SK-N-SH treated with all-trans-retinoic acid at 6 μM for 48 hours (cell line): ENCODE results near the gene ANLN.

ENCODE experiments used
- ATAC-seq: fragments of 200-7000 bp; cut with Tn5 transposase; 3 replicates; pipeline ENCODE4 v1.9.1; 2020; ENCODE audit warnings: mild to moderate bottlenecking, moderate library complexity
- BACH2 ChIP-seq: fragments of 250-450 bp; sonication (Bioruptor Pico); IDR thresholded peaks from 2 replicates; pipeline ENCODE4 v1.9.0; 2021; ENCODE audit warnings: mild to moderate bottlenecking, borderline replicate concordance
- CREB5 ChIP-seq: fragments of 250-450 bp; sonication (Bioruptor Pico); IDR thresholded peaks from 2 replicates; pipeline ENCODE4 v1.5.1; 2020; ENCODE audit warnings: low read depth, mild to moderate bottlenecking, moderate library complexity
- CSDC2 ChIP-seq: fragments of 250-450 bp; sonication (Bioruptor Pico); IDR thresholded peaks from 2 replicates; pipeline ENCODE4 v1.5.0; 2020; ENCODE audit warnings: mild to moderate bottlenecking, moderate library complexity
- ESRRG ChIP-seq: fragments of 250-450 bp; sonication (Bioruptor Pico); IDR thresholded peaks from 2 replicates; pipeline ENCODE4 v1.6.1; 2021; ENCODE audit warnings: mild to moderate bottlenecking
- GLIS3 ChIP-seq: fragments of 250-450 bp; sonication (Bioruptor Pico); IDR thresholded peaks from 2 replicates; pipeline ENCODE4 v1.5.0; 2020; ENCODE audit warnings: mild to moderate bottlenecking, moderate library complexity
- ISL1 ChIP-seq: fragments of 250-450 bp; sonication (Bioruptor Pico); IDR thresholded peaks from 2 replicates; pipeline ENCODE4 v2.1.2; 2022; ENCODE audit warnings: mild to moderate bottlenecking, moderate library complexity
- OSR1 ChIP-seq: fragments of 250-450 bp; sonication (Bioruptor Pico); IDR thresholded peaks from 2 replicates; pipeline ENCODE4 v1.8.0; 2022; ENCODE audit warnings: moderate library complexity, mild to moderate bottlenecking, inconsistent platforms
- PATZ1 ChIP-seq: fragments of 250-450 bp; sonication (Bioruptor Pico); IDR thresholded peaks from 2 replicates; pipeline ENCODE4 v1.8.0; 2020; ENCODE audit warnings: mild to moderate bottlenecking, moderate library complexity, borderline replicate concordance
- POU6F1 ChIP-seq: fragments of 250-450 bp; sonication (Bioruptor Pico); IDR thresholded peaks from 2 replicates; pipeline ENCODE4 v1.8.0; 2021; ENCODE audit warnings: low read depth, mild to moderate bottlenecking, moderate library complexity, borderline replicate concordance
- PPARA ChIP-seq: fragments of 250-450 bp; sonication (Bioruptor Pico); IDR thresholded peaks from 2 replicates; pipeline ENCODE4 v1.5.0; 2020; ENCODE audit warnings: mild to moderate bottlenecking, borderline replicate concordance
- RARB ChIP-seq: fragments of 250-450 bp; sonication (Bioruptor Pico); IDR thresholded peaks from 2 replicates; pipeline ENCODE4 v1.8.0; 2021; ENCODE audit warnings: mild to moderate bottlenecking, moderate library complexity
- SNAI2 ChIP-seq: fragments of 250-450 bp; sonication (Bioruptor Pico); IDR thresholded peaks from 2 replicates; pipeline ENCODE4 v1.5.0; 2020; ENCODE audit warnings: mild to moderate bottlenecking, moderate library complexity
- TCF4 ChIP-seq: fragments of 250-450 bp; sonication (Bioruptor Pico); IDR thresholded peaks from 2 replicates; pipeline ENCODE4 v1.8.0; 2021; ENCODE audit warnings: mild to moderate bottlenecking, moderate library complexity, borderline replicate concordance
- TOX ChIP-seq: fragments of 250-450 bp; sonication (Bioruptor Pico); IDR thresholded peaks from 2 replicates; pipeline ENCODE4 v1.8.0; 2021; ENCODE audit warnings: mild to moderate bottlenecking, moderate library complexity, borderline replicate concordance
- TSHZ2 ChIP-seq: fragments of 250-450 bp; sonication (Bioruptor Pico); IDR thresholded peaks from 2 replicates; pipeline ENCODE4 v1.5.0; 2020; ENCODE audit warnings: mild to moderate bottlenecking, moderate library complexity
- ZC3H10 ChIP-seq: fragments of 250-450 bp; sonication (Bioruptor Pico); IDR thresholded peaks from 2 replicates; pipeline ENCODE4 v1.5.1; 2021; ENCODE audit warnings: mild to moderate bottlenecking, moderate library complexity
- ZFP3 ChIP-seq: fragments of 250-450 bp; sonication (Bioruptor Pico); IDR thresholded peaks from 2 replicates; pipeline ENCODE4 v1.5.0; 2020; ENCODE audit warnings: mild to moderate bottlenecking, moderate library complexity
- ZFP30 ChIP-seq: fragments of 450-650 bp; formaldehyde crosslinking; IDR thresholded peaks from 2 replicates; pipeline ENCODE4 v1.5.0; 2022; ENCODE audit warnings: mild to moderate bottlenecking, moderate library complexity
- ZNF70 ChIP-seq: fragments of 450-650 bp; formaldehyde crosslinking; IDR thresholded peaks from 2 replicates; pipeline ENCODE4 v1.5.0; 2020; ENCODE audit warnings: mild to moderate bottlenecking, moderate library complexity
- ZNF8 ChIP-seq: fragments of 450-650 bp; formaldehyde crosslinking; IDR thresholded peaks from 2 replicates; pipeline ENCODE4 v1.5.0; 2020; ENCODE audit warnings: mild to moderate bottlenecking, moderate library complexity

The ANLN gene

GRCh38 chr7:36453769-36454168 lies 64.1 kb downstream of the ANLN start:
- no peak for ATAC-seq
- no peak for TF ChIP-seq ESRRG
- no peak for TF ChIP-seq TCF4 (CRISPR knock-in tag)
- TF ChIP-seq BACH2 = no peak
- TF ChIP-seq SNAI2 (CRISPR knock-in tag) = no peak
- no peak for TF ChIP-seq OSR1 (CRISPR knock-in tag)
- TF ChIP-seq ZFP3 = no peak
- no peak for TF ChIP-seq ZNF70 (CRISPR knock-in tag)
- no peak for TF ChIP-seq GLIS3 (CRISPR knock-in tag)
- no peak for TF ChIP-seq PATZ1
- no peak for TF ChIP-seq ZNF8
- no peak for TF ChIP-seq TOX (CRISPR knock-in tag)
- TF ChIP-seq ISL1 (CRISPR knock-in tag) = no peak
- TF ChIP-seq POU6F1 = no peak
- no peak for TF ChIP-seq TSHZ2 (CRISPR knock-in tag)
- TF ChIP-seq ZC3H10 (CRISPR knock-in tag) = no peak
- TF ChIP-seq CSDC2 (CRISPR knock-in tag) = no peak
- TF ChIP-seq PPARA (CRISPR knock-in tag) = no peak
- no peak for TF ChIP-seq RARB

GRCh38 chr7:36455646-36456045 lies 66.0 kb downstream of the ANLN start:
- ATAC-seq = no peak
- TF ChIP-seq ZNF8 (no peak), ZFP30 (CRISPR knock-in tag) (no peak), ZFP3 (no peak), ISL1 (CRISPR knock-in tag) (no peak), GLIS3 (CRISPR knock-in tag) (no peak), ESRRG (no peak), PATZ1 (no peak), CREB5 (no peak), OSR1 (CRISPR knock-in tag) (no peak), POU6F1 (no peak)

GRCh38 chr7:36456138-36456537 lies 66.5 kb downstream of the ANLN start:
- TF ChIP-seq ZFP3 (no peak), CSDC2 (CRISPR knock-in tag) (no peak), SNAI2 (CRISPR knock-in tag) (no peak), ZC3H10 (CRISPR knock-in tag) (no peak), TOX (CRISPR knock-in tag) (no peak), ESRRG (no peak), POU6F1 (no peak), TSHZ2 (CRISPR knock-in tag) (no peak), RARB (no peak), PPARA (CRISPR knock-in tag) (no peak), OSR1 (CRISPR knock-in tag) (no peak), CREB5 (no peak)
- no peak for ATAC-seq
